OCI-LY3 (cell line): Measurements from ENCODE around the gene ATXN7.

ENCODE experiments used
- H2AFZ ChIP-seq: fragments of 200-600, 300-600 bp; shearing (Covaris generic); 2 replicates; pipeline ENCODE4 v1.6.0; 2014; ENCODE audit warnings: antibody characterized with exemption, low read depth, low read length
- H3K27ac ChIP-seq: fragments of 200-600, 300-600 bp; sonication (generic); 2 replicates; pipeline ENCODE4 v1.5.1; 2014; ENCODE audit warnings: mild to moderate bottlenecking, low read length, moderate library complexity, mixed read lengths
- H3K27me3 ChIP-seq: fragments of 200-600, 300-600 bp; sonication (generic); 2 replicates; pipeline ENCODE4 v1.6.1; 2014; ENCODE audit warnings: low read depth, low read length, mixed read lengths
- H3K36me3 ChIP-seq: fragments of 200-600, 300-600 bp; sonication (generic); replicated peaks from 2 replicates; pipeline ENCODE3; 2014; ENCODE audit warnings: low read depth, low read length, mixed read lengths
- H3K4me1 ChIP-seq: fragments of 300-600, 200-600 bp; sonication (generic); 2 replicates; pipeline ENCODE4 v1.6.1; 2014; ENCODE audit warnings: low read length, mixed read lengths
- H3K4me2 ChIP-seq: fragments of 200-600, 300-600 bp; sonication (generic); 2 replicates; pipeline ENCODE4 v1.6.1; 2014; ENCODE audit warnings: low read length, mixed read lengths
- H3K4me3 ChIP-seq: fragments of 300-600, 200-600 bp; sonication (generic); 2 replicates; pipeline ENCODE4 v1.5.1; 2014; ENCODE audit warnings: antibody characterized with exemption, mild to moderate bottlenecking, low read length, moderate library complexity
- H3K79me2 ChIP-seq: fragments of 300-600, 200-600 bp; shearing (Covaris generic); 2 replicates; pipeline ENCODE4 v1.6.1; 2014; ENCODE audit warnings: mild to moderate bottlenecking, low read length, mixed read lengths
- H3K9ac ChIP-seq: fragments of 300-600, 200-600 bp; shearing (Covaris generic); 2 replicates; pipeline ENCODE4 v1.6.0; 2014; ENCODE audit warnings: mild to moderate bottlenecking, low read length, moderate library complexity
- H3K9me3 ChIP-seq: fragments of 200-600, 300-600 bp; shearing (Covaris generic); 2 replicates; pipeline ENCODE4 v1.6.1; 2014; ENCODE audit warnings: low read length, mixed read lengths; ENCODE audit not compliant: insufficient read depth
- H4K20me1 ChIP-seq: fragments of 200-600, 300-600 bp; sonication (generic); 2 replicates; pipeline ENCODE4 v1.6.1; 2016; ENCODE audit warnings: low read length, mixed read lengths; ENCODE audit not compliant: insufficient read depth
- EZH2phosphoT487 ChIP-seq: fragments of 200-600 bp; shearing (Covaris generic); IDR thresholded peaks from 2 replicates; pipeline ENCODE4 v1.6.1; 2018; ENCODE audit warnings: antibody characterized with exemption, mixed run types, low read depth
- TF ChIP-seq, protein P1 (sequence below): fragments of 200-600, 300-600 bp; sonication (generic); IDR thresholded peaks from 2 replicates; pipeline ENCODE4 v1.5.1; 2014; ENCODE audit warnings: antibody characterized with exemption, low read length, low read depth

ATXN7 gene

GRCh38 chr3:63880653-63881052, 17.0 kb downstream of the ATXN7 start:
- no peak for TF ChIP-seq EZH2phosphoT487
- H3K36me3 ChIP-seq: no peaks in the 10 kb centered on the region
- no peak overlapping the region for H3K4me3 ChIP-seq
- no peak overlapping the region for H3K9ac ChIP-seq
- H3K79me2 ChIP-seq: peaks cover 93% of the 10 kb centered on the region
- no peaks in the 10 kb centered on the region for H3K27me3 ChIP-seq
- no peaks in the 10 kb centered on the region for H3K9me3 ChIP-seq
- no peaks in the 10 kb centered on the region for H3K4me1 ChIP-seq
- H4K20me1 ChIP-seq: peaks cover 80% of the 10 kb centered on the region
- no peak overlapping the region for H3K27ac ChIP-seq
- H3K4me2 ChIP-seq: no peak overlapping the region
- H2AFZ ChIP-seq: no peak overlapping the region

DNA sequence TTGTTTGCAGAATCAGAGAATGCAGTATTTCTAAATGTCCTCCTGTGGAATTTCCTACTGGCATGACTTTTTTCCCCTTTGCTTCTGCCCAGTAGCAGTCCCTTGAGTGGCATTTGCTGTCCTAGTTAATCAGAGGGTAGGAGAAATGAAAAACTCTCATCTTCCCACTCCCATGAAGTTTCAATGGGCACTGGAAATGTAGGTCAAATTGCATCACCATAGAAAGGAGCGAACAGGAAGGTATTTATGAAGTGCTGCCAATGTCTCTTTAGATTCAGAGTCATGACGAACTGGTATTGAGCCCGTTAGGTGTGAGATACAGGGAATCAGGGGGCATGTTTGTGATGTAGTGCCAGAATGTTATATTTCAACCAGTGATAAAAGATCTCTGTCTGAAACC, 23.2 kb downstream of the ATXN7 start:
- Histone ChIP-seq H3K4me1 (no peaks in the 10 kb centered on the region), H4K20me1 (peaks cover 58% of the 10 kb centered on the region)
- no peak for TF ChIP-seq EZH2phosphoT487
- TF ChIP-seq, protein P1, sequence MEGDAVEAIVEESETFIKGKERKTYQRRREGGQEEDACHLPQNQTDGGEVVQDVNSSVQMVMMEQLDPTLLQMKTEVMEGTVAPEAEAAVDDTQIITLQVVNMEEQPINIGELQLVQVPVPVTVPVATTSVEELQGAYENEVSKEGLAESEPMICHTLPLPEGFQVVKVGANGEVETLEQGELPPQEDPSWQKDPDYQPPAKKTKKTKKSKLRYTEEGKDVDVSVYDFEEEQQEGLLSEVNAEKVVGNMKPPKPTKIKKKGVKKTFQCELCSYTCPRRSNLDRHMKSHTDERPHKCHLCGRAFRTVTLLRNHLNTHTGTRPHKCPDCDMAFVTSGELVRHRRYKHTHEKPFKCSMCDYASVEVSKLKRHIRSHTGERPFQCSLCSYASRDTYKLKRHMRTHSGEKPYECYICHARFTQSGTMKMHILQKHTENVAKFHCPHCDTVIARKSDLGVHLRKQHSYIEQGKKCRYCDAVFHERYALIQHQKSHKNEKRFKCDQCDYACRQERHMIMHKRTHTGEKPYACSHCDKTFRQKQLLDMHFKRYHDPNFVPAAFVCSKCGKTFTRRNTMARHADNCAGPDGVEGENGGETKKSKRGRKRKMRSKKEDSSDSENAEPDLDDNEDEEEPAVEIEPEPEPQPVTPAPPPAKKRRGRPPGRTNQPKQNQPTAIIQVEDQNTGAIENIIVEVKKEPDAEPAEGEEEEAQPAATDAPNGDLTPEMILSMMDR: no peak

DNA sequence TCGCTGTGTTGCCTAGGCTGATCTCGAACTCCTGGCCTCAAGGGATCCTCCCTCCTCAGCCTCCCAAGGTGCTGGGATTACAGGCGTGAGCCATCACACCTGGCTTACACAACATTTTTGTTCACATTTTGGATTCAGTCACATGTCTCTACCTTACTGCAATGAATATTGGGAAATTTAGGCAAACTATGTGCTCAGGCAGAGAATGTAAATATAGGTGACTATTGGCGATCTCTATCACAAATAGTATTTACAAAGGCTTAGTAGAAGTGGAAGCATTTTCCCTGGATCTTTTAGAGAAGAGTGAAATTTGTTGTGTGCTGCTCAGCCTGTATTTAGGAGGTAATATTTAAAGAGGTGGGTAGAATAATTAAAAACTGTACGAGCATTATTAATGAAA, 27.9 kb downstream of the ATXN7 start:
- Histone ChIP-seq H3K79me2 (peaks cover 68% of the 10 kb centered on the region), H3K27me3 (no peaks in the 10 kb centered on the region), H3K27ac (no peak overlapping the region), H3K9me3 (no peaks in the 10 kb centered on the region), H3K4me2 (no peak overlapping the region), H2AFZ (no peak overlapping the region), H4K20me1 (peaks cover 60% of the 10 kb centered on the region), H3K9ac (no peak overlapping the region), H3K4me3 (no peak overlapping the region), H3K4me1 (peaks cover 7% of the 10 kb centered on the region), H3K36me3 (peaks cover 5% of the 10 kb centered on the region)
- no peak for TF ChIP-seq EZH2phosphoT487
- TF ChIP-seq, protein P1: no peak

More for the DNA sequence above, 23.2 kb downstream of the ATXN7 start:
- H3K27me3 ChIP-seq: no peaks in the 10 kb centered on the region
- no peak overlapping the region for H3K4me3 ChIP-seq
- peaks cover 5% of the 10 kb centered on the region for H3K36me3 ChIP-seq
- H3K27ac ChIP-seq: no peak overlapping the region
- H3K9me3 ChIP-seq: no peaks in the 10 kb centered on the region
- no peak overlapping the region for H3K9ac ChIP-seq
- H3K4me2 ChIP-seq: no peak overlapping the region
- H3K79me2 ChIP-seq: peaks cover 67% of the 10 kb centered on the region
- H2AFZ ChIP-seq: no peak overlapping the region

DNA sequence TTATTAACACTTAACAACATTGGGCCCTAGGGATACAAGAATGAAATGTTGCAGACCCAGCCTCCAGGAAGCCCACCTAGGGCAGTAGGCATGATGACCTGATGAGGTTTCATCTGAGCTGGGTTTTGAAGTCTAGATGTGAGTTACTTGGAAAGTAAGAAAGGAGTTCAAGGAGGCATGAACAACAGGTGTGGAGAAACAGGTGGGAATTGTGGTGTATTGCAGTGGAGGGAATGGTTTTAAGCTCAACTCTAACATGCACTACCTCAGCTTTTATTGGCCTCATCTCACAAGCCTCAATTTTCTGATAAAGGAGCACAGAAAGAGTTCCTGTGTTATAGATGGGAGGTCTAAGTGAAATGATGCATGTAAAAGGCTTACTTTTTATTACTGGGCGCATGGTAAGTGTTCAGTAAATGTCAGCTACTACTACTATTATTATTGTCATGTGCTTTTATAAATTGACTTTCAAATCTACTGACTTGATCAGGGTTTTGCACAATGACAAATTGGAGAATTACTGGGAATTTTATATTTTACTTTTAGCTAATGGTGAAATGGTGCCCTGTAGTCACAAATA, 29.2 kb downstream of the ATXN7 start:
- peaks cover 69% of the 10 kb centered on the region for H3K79me2 ChIP-seq
- H3K27ac ChIP-seq: no peak overlapping the region
- no peak overlapping the region for H3K4me3 ChIP-seq
- no peaks in the 10 kb centered on the region for H3K9me3 ChIP-seq
- peaks cover 62% of the 10 kb centered on the region for H4K20me1 ChIP-seq
- H3K36me3 ChIP-seq: peaks cover 5% of the 10 kb centered on the region
- H3K27me3 ChIP-seq: no peaks in the 10 kb centered on the region
- H2AFZ ChIP-seq: no peak overlapping the region
- peaks cover 11% of the 10 kb centered on the region for H3K4me1 ChIP-seq
- no peak overlapping the region for H3K4me2 ChIP-seq
- H3K9ac ChIP-seq: no peak overlapping the region
- TF ChIP-seq, protein P1: no peak
- TF ChIP-seq EZH2phosphoT487: no peak
